H1 (cell line): ENCODE measurements around the gene SPRR1A. TPM values are rescaled to one million over a fixed set of nuclear protein-coding genes. Genes with fewer than 3 reads are reported as not detected.

ENCODE experiments used
- CTCF ChIA-PET: fragments of 300-600 bp; sonication (Branson Sonifier 250); formaldehyde crosslinking; loops from one replicate; lab custom pipeline; 2021; ENCODE audit not compliant: partially characterized antibody; lab: Charles Lee
- POLR2A ChIA-PET: fragments of 300-600 bp; sonication (Branson Sonifier 250); formaldehyde crosslinking; loops from one replicate; lab custom pipeline; 2021; ENCODE audit warnings: inconsistent platforms; ENCODE audit not compliant: partially characterized antibody; lab: Charles Lee
- DNase-seq, 2 experiments: peaks; one replicate each; pipeline versions ENCODE4 v3.0.0 to v3.0.0-alpha.2; 2010 to 2022; ENCODE audit warnings: low spot score in 2 of 2, low read depth in 1 of 2, mixed read lengths in 1 of 2
- FAIRE-seq: peaks from 2 replicates; lab custom pipeline; 2011; peaks lifted over from hg19 to GRCh38; lab: Jason Lieb, UNC
- H2AFZ ChIP-seq: 2 replicates; pipeline ENCODE4 v1.8.1; 2012; ENCODE audit warnings: low read length, inconsistent platforms
- H2AK5ac ChIP-seq: 2 replicates; pipeline ENCODE4 v1.6.1; 2013; ENCODE audit warnings: low read depth, low read length
- H2BK120ac ChIP-seq: replicated peaks from 2 replicates; pipeline ENCODE3; 2013; ENCODE audit warnings: low read depth, low read length, inconsistent platforms
- H2BK12ac ChIP-seq: 2 replicates; pipeline ENCODE4 v1.6.1; 2013; ENCODE audit warnings: low read depth, low read length
- H2BK15ac ChIP-seq: 2 replicates; pipeline ENCODE4 v1.6.1; 2013; ENCODE audit warnings: low read length
- H2BK20ac ChIP-seq: 2 replicates; pipeline ENCODE4 v1.6.1; 2013; ENCODE audit warnings: low read length
- H2BK5ac ChIP-seq: 2 replicates; pipeline ENCODE4 v1.6.1; 2013; ENCODE audit warnings: low read depth, low read length
- H3K14ac ChIP-seq: 2 replicates; pipeline ENCODE4 v1.6.1; 2013; ENCODE audit warnings: inconsistent platforms; ENCODE audit not compliant: insufficient read length
- H3K18ac ChIP-seq: 2 replicates; pipeline ENCODE4 v1.6.1; 2013; ENCODE audit warnings: low read length; ENCODE audit errors: extremely low read depth
- H3K23ac ChIP-seq: 2 replicates; pipeline ENCODE4 v1.6.1; 2013; ENCODE audit warnings: inconsistent platforms; ENCODE audit not compliant: insufficient read length
- H3K23me2 ChIP-seq: 2 replicates; pipeline ENCODE4 v1.6.1; 2013; ENCODE audit warnings: low read depth, low read length
- H3K27ac ChIP-seq: 2 replicates; pipeline ENCODE4 v1.6.1; 2011; ENCODE audit warnings: low read depth, low read length, inconsistent platforms
- H3K27me3 ChIP-seq, 4 experiments: replicated peaks in 1 of 4; 1 replicate in 1 of 4; 2 replicates in 3 of 4; pipeline versions ENCODE4 v1.6.1 to v1.8.1; 2011 to 2013; ENCODE audit warnings: low read length in 3 of 4, mild to moderate bottlenecking in 3 of 4, inconsistent platforms in 2 of 4, mixed read lengths in 2 of 4, moderate library complexity in 1 of 4; ENCODE audit not compliant: control insufficient read depth in 3 of 4, insufficient read depth in 3 of 4; ENCODE audit errors: extremely low read depth in 1 of 4
- H3K36me3 ChIP-seq, 4 experiments: 2 replicates each; pipeline versions ENCODE4 v1.6.1 to v1.8.1; 2011 to 2013; ENCODE audit warnings: mild to moderate bottlenecking in 4 of 4, low read length in 3 of 4, moderate library complexity in 2 of 4, control low read depth in 1 of 4, inconsistent platforms in 1 of 4; ENCODE audit not compliant: insufficient read depth in 4 of 4, control insufficient read depth in 2 of 4
- H3K4ac ChIP-seq: replicated peaks from 2 replicates; pipeline ENCODE3; 2013; ENCODE audit warnings: low read length, low read depth, mixed read lengths, inconsistent platforms; ENCODE audit not compliant: insufficient read length
- H3K4me1 ChIP-seq, 4 experiments: replicated peaks in 1 of 4; 1 replicate in 1 of 4; 2 replicates in 3 of 4; pipeline versions ENCODE4 v1.6.1 to v1.8.1; 2011 to 2013; ENCODE audit warnings: low read length in 3 of 4, inconsistent platforms in 2 of 4, mixed read lengths in 1 of 4; ENCODE audit not compliant: insufficient read depth in 4 of 4, control insufficient read depth in 3 of 4
- H3K4me2 ChIP-seq, 2 experiments: 2 replicates each; pipeline versions ENCODE4 v1.6.1 to v1.8.1; 2011 to 2013; ENCODE audit warnings: low read depth in 2 of 2, low read length in 2 of 2, control low read depth in 1 of 2, inconsistent platforms in 1 of 2, mild to moderate bottlenecking in 1 of 2; ENCODE audit not compliant: insufficient read depth in 1 of 2
- H3K4me3 ChIP-seq, 4 experiments: fragments of 200-600, 300-600 bp in 1 of 4; sonication (generic), shearing (Covaris generic), sonication (Bioruptor Twin) in 1 of 4; 2 replicates each; pipeline versions ENCODE4 v1.5.1 to v1.8.1; 2011 to 2016; ENCODE audit warnings: low read length in 4 of 4, low read depth in 3 of 4, control low read depth in 2 of 4, inconsistent platforms in 2 of 4, mild to moderate bottlenecking in 2 of 4, mixed read lengths in 1 of 4, moderate library complexity in 1 of 4; ENCODE audit not compliant: insufficient read depth in 2 of 4; ENCODE audit errors: extremely low read depth in 1 of 4
- H3K56ac ChIP-seq: replicated peaks from 2 replicates; pipeline ENCODE3; 2013; ENCODE audit warnings: low read depth, mild to moderate bottlenecking, mixed read lengths, low read length, inconsistent platforms; ENCODE audit not compliant: insufficient read length
- H3K79me1 ChIP-seq: 2 replicates; pipeline ENCODE4 v1.6.1; 2013; ENCODE audit warnings: low read depth, low read length, control low read depth
- H3K79me2 ChIP-seq, 2 experiments: 2 replicates each; pipeline versions ENCODE4 v1.6.1 to v1.8.1; 2012 to 2013; ENCODE audit warnings: low read length in 2 of 2, mild to moderate bottlenecking in 2 of 2, inconsistent platforms in 1 of 2; ENCODE audit not compliant: insufficient read depth in 2 of 2, control insufficient read depth in 1 of 2
- H3K9ac ChIP-seq, 4 experiments: replicated peaks in 1 of 4; 1 replicate in 1 of 4; 2 replicates in 3 of 4; pipeline versions ENCODE4 v1.6.1 to v1.8.1; 2011 to 2013; ENCODE audit warnings: low read depth in 3 of 4, low read length in 3 of 4, control low read depth in 2 of 4, mild to moderate bottlenecking in 2 of 4, moderate library complexity in 2 of 4, inconsistent platforms in 1 of 4; ENCODE audit errors: extremely low read depth in 1 of 4
- H3K9me3 ChIP-seq, 2 experiments: 2 replicates each; pipeline versions ENCODE4 v1.6.1 to v1.8.1; 2012 to 2013; ENCODE audit warnings: mild to moderate bottlenecking in 2 of 2, moderate library complexity in 2 of 2, control low read depth in 1 of 2, inconsistent platforms in 1 of 2, low read depth in 1 of 2, low read length in 1 of 2, mixed read lengths in 1 of 2; ENCODE audit not compliant: insufficient read depth in 2 of 2
- H4K20me1 ChIP-seq, 2 experiments: replicated peaks in 1 of 2; 2 replicates each; pipeline versions ENCODE3 to v1.8.1; 2011 to 2013; ENCODE audit warnings: inconsistent platforms in 2 of 2, low read length in 2 of 2, mild to moderate bottlenecking in 1 of 2; ENCODE audit not compliant: insufficient read depth in 2 of 2, control insufficient read depth in 1 of 2
- H4K5ac ChIP-seq: 2 replicates; pipeline ENCODE4 v1.6.1; 2013; ENCODE audit warnings: low read length, low read depth, mixed read lengths, inconsistent platforms; ENCODE audit not compliant: insufficient read length
- H4K8ac ChIP-seq: 2 replicates; pipeline ENCODE4 v1.8.0; 2013; ENCODE audit warnings: mild to moderate bottlenecking, moderate library complexity, low read length, inconsistent platforms; ENCODE audit not compliant: insufficient read depth; ENCODE audit errors: extremely low read depth
- H4K91ac ChIP-seq: replicated peaks from 2 replicates; pipeline ENCODE3; 2013; ENCODE audit warnings: low read length, mixed read lengths, inconsistent platforms; ENCODE audit not compliant: insufficient read length
- BCL11A ChIP-seq, 2 experiments: IDR thresholded peaks; one replicate each; pipeline ENCODE4 v1.6.1; 2011; ENCODE audit warnings: low read depth in 2 of 2, low read length in 2 of 2, mild to moderate bottlenecking in 2 of 2
- CHD1 ChIP-seq: IDR thresholded peaks from 2 replicates; pipeline ENCODE4 v1.6.1; 2012; ENCODE audit warnings: low read depth, low read length, improper control_type of control experiment
- CTBP2 ChIP-seq: IDR thresholded peaks from 2 replicates; pipeline ENCODE4 v1.7.0; 2011; ENCODE audit warnings: borderline replicate concordance, mild to moderate bottlenecking, moderate library complexity, mixed read lengths, low read length; ENCODE audit not compliant: insufficient read depth, insufficient read length
- GABPA ChIP-seq: IDR thresholded peaks from 2 replicates; pipeline ENCODE4 v1.6.1; 2011; ENCODE audit warnings: mild to moderate bottlenecking, low read length, moderate library complexity, borderline replicate concordance; ENCODE audit not compliant: insufficient read depth
- GTF2F1 ChIP-seq: IDR thresholded peaks from 2 replicates; pipeline ENCODE4 v1.6.1; 2012; ENCODE audit warnings: low read depth, low read length, improper control_type of control experiment, borderline replicate concordance
- HDAC6 ChIP-seq: IDR thresholded peaks from one replicate; pipeline ENCODE4 v1.7.1; 2012; ENCODE audit warnings: low read depth, mild to moderate bottlenecking, inconsistent platforms, low read length, moderate library complexity
- JUND ChIP-seq: IDR thresholded peaks from 2 replicates; pipeline ENCODE4 v1.6.1; 2011; ENCODE audit warnings: mild to moderate bottlenecking, improper control_type of control experiment, low read length
- NRF1 ChIP-seq: IDR thresholded peaks from 2 replicates; pipeline ENCODE4 v1.6.1; 2011; ENCODE audit warnings: mild to moderate bottlenecking, low read depth, low read length, improper control_type of control experiment
- POLR2A ChIP-seq, 2 experiments: IDR thresholded peaks; 1 replicate in 1 of 2; 2 replicates in 1 of 2; pipeline ENCODE4 v1.6.1; 2011; ENCODE audit warnings: low read depth in 2 of 2, low read length in 2 of 2, mild to moderate bottlenecking in 2 of 2; ENCODE audit errors: control extremely low read depth in 1 of 2
- POLR2AphosphoS5 ChIP-seq: IDR thresholded peaks from 2 replicates; pipeline ENCODE4 v1.6.1; 2011; ENCODE audit warnings: low read depth, low read length
- RNF2 ChIP-seq: fragments of 200-900, 300-1000 bp; sonication (generic); IDR thresholded peaks from 2 replicates; pipeline ENCODE4 v1.7.1; 2016; ENCODE audit warnings: borderline replicate concordance, low read depth, mild to moderate bottlenecking, antibody characterized with exemption, low read length; ENCODE audit not compliant: poor library complexity, severe bottlenecking; ENCODE audit errors: missing control alignments
- SIN3A ChIP-seq, 2 experiments: IDR thresholded peaks in 1 of 2; conservative IDR thresholded peaks in 1 of 2; 2 replicates each; pipeline ENCODE4 v1.6.1; 2011 to 2012; ENCODE audit warnings: low read length in 2 of 2, improper control_type of control experiment in 1 of 2, low read depth in 1 of 2, mild to moderate bottlenecking in 1 of 2
- SIRT6 ChIP-seq: IDR thresholded peaks from one replicate; pipeline ENCODE4 v1.7.1; 2012; ENCODE audit warnings: low read length, inconsistent platforms
- SRF ChIP-seq: IDR thresholded peaks from 2 replicates; pipeline ENCODE4 v1.6.1; 2011; ENCODE audit warnings: mild to moderate bottlenecking, low read depth, low read length, moderate library complexity
- TEAD4 ChIP-seq: IDR thresholded peaks from 2 replicates; pipeline ENCODE4 v1.6.1; 2012; ENCODE audit warnings: low read depth, low read length, inconsistent platforms, mixed read lengths
- WGBS, 2 experiments: shearing (Covaris generic) in 1 of 2; methylation state at CpG; one replicate each; pipeline versions ENCODE4 v1.1.6 to v1.1.7; 2013 to 2015; ENCODE audit warnings: low lambda C conversion rate in 2 of 2, mixed read lengths in 2 of 2, inconsistent platforms in 1 of 2, low coverage in 1 of 2, missing lambda C conversion rate in 1 of 2; ENCODE audit not compliant: insufficient replicate concordance in 2 of 2, insufficient coverage in 1 of 2, insufficient read length in 1 of 2; ENCODE audit errors: extremely low coverage in 1 of 2, missing lambda C conversion rate in 1 of 2; 5-methylcytosine and 5-hydroxymethylcytosine counted together
- polyA plus RNA-seq, 7 experiments: library from polyadenylated mRNA; depleted of rRNA in 3 of 7; stranded (reverse) in 5 of 7; unstranded in 2 of 7; fragments of >200 nt in 5 of 7; fragments of 200-250 nt in 2 of 7; gene quantifications; 1 replicate in 5 of 7; 2 replicates in 1 of 7; 4 replicates in 1 of 7; pipeline versions ENCODE4 v1.2.1 to v1.2.3, GENCODE V29; 2011 to 2013; ENCODE audit warnings: missing spikeins in 2 of 7, mixed read lengths in 2 of 7
- total RNA-seq: library from RNA; stranded (reverse); fragmentation: NEBNext Ultra II Directional; extraction: Animal tissue kit (Norgen Biotek cat#: 25700); gene quantifications from 2 replicates; pipeline ENCODE4 v1.2.1, GENCODE V29; 2021

Gene SPRR1A
- total and polyA plus RNA-seq, 2 of the 8 experiments (the other 6 are each of a cell fraction or from before 2014, with no cell fraction given) = not detected

- ChIA-PET POLR2A (no interaction called here), CTCF (interaction anchor here (0.9 to 1.3 kb wide), 2 partner anchors 34 to 128 kb away, joined by 3 to 4 read pairs; no protein-coding TSS in a partner anchor)
- H3K14ac ChIP-seq = no peak overlapping the region
- no peak overlapping the region for H4K91ac ChIP-seq
- no peak overlapping the region for H3K4me2 ChIP-seq
- no peak for FAIRE-seq
- H3K4me3 ChIP-seq = no peak overlapping the region
- H3K36me3 ChIP-seq = no peaks in the 10 kb centered on the region
- no peaks in the 10 kb centered on the region for H3K79me1 ChIP-seq
- no peaks in the 10 kb centered on the region for H3K27me3 ChIP-seq
- H3K56ac ChIP-seq = no peak overlapping the region
- no peaks in the 10 kb centered on the region for H3K23me2 ChIP-seq
- WGBS, 2 experiments = 92% methylated on average over 4 of the region's 4 CpGs; no CpG with 5 or more reads in 1 of the 2 experiments
- H4K5ac ChIP-seq = no peak overlapping the region
- H3K79me2 ChIP-seq = no peaks in the 10 kb centered on the region
- no peak overlapping the region for H2AFZ ChIP-seq
- no peak overlapping the region for H2AK5ac ChIP-seq
- H3K4ac ChIP-seq = no peak overlapping the region
- H2BK15ac ChIP-seq = no peak overlapping the region
- no peak overlapping the region for H2BK12ac ChIP-seq
- H2BK20ac ChIP-seq = no peak overlapping the region
- H3K23ac ChIP-seq = no peak overlapping the region
- H3K27ac ChIP-seq = no peak overlapping the region
- H3K9me3 ChIP-seq = 0 out of 4 replicates have a peak, but pooled peaks cover 0 to 7% of the 10 kb centered on the region in 2 experiments
- H3K9ac ChIP-seq = no peak overlapping the region
- H4K8ac ChIP-seq = no peak overlapping the region
- H3K18ac ChIP-seq = no peak overlapping the region
- H2BK120ac ChIP-seq = no peak overlapping the region
- no peaks in the 10 kb centered on the region for H4K20me1 ChIP-seq
- no peak for DNase-seq
- peaks cover 0 to 4% (median 2%) of the 10 kb centered on the region in 4 experiments; a peak in 1 of 7 replicates for H3K4me1 ChIP-seq
- no peak overlapping the region for H2BK5ac ChIP-seq
- no peak for TF ChIP-seq GABPA
- TF ChIP-seq SIRT6 = no peak
- no peak for TF ChIP-seq HDAC6
- TF ChIP-seq NRF1 = no peak
- no peak for TF ChIP-seq SRF
- no peak for TF ChIP-seq SIN3A (conservative IDR thresholded peaks at IDR 0.05 in 1 of 2, IDR thresholded peaks at IDR 0.05 in 1 of 2; ENCODE audit: low read depth in 1 of 2, low read length in 2 of 2)
- TF ChIP-seq GTF2F1 = no peak
- TF ChIP-seq TEAD4 = no peak
- no peak for TF ChIP-seq BCL11A (IDR thresholded peaks at IDR 0.05; ENCODE audit: low read depth in 2 of 2, low read length in 2 of 2)
- TF ChIP-seq CTBP2 = no peak
- TF ChIP-seq POLR2A (IDR thresholded peaks at IDR 0.05; ENCODE audit: control extremely low read depth in 1 of 2, low read depth in 2 of 2, low read length in 2 of 2) = no peak
- no peak for TF ChIP-seq RNF2
- TF ChIP-seq CHD1 = no peak
- no peak for TF ChIP-seq JUND
- TF ChIP-seq POLR2AphosphoS5 = no peak
Observed at GRCh38 chr1:152998476-152998875, 14.6 kb downstream of the SPRR1A start.
